CD4-positive, alpha-beta T cell (primary cell): ENCODE measurements around the gene COL5A1. TPM values are rescaled to one million over a fixed set of nuclear protein-coding genes. Genes with fewer than 3 reads are reported as not detected.
A peak's percentile ranks its signal among the peaks of the same experiment; 100 is the strongest.

Experiments used
- ATAC-seq: fragments of 200-7000 bp; cut with Tn5 transposase; one replicate; pipeline ENCODE4 v1.10.0; 2022; ENCODE audit warnings: mild to moderate bottlenecking; ENCODE audit not compliant: poor library complexity
- CTCF ChIA-PET: fragments of 350-600 bp; sonication (Branson Sonifier 250); formaldehyde crosslinking; loops from one replicate; lab custom pipeline; 2021; ENCODE audit warnings: antibody characterized with exemption, inconsistent platforms; lab: Charles Lee
- POLR2A ChIA-PET: fragments of 350-600 bp; sonication (Branson Sonifier 250); formaldehyde crosslinking; loops from one replicate; lab custom pipeline; 2021; ENCODE audit warnings: antibody characterized with exemption, inconsistent platforms; lab: Charles Lee
- DNase-seq, 14 experiments: peaks; one replicate each; pipeline ENCODE4 v3.0.0-alpha.2; 2013 to 2020; ENCODE audit warnings: mixed read lengths in 2 of 14
- H3K27ac ChIP-seq, 2 donors: one replicate each; pipeline versions ENCODE4 v1.5.1 to v1.7.0; 2013; ENCODE audit warnings: low read length in 2 of 2, low read depth in 1 of 2, mild to moderate bottlenecking in 1 of 2
- H3K27me3 ChIP-seq, 2 experiments: 1 replicate in 1 of 2; 2 replicates in 1 of 2; pipeline versions ENCODE4 v1.6.1 to v1.7.0; 2013; ENCODE audit warnings: low read length in 2 of 2, control low read depth in 1 of 2, mild to moderate bottlenecking in 1 of 2, moderate library complexity in 1 of 2; ENCODE audit not compliant: insufficient read depth in 2 of 2, control insufficient read depth in 1 of 2
- H3K36me3 ChIP-seq: one replicate; pipeline ENCODE4 v1.6.1; 2013; ENCODE audit warnings: low read length, control low read depth; ENCODE audit not compliant: insufficient read depth
- H3K4me1 ChIP-seq: one replicate; pipeline ENCODE4 v1.6.1; 2013; ENCODE audit warnings: low read length, control low read depth; ENCODE audit not compliant: insufficient read depth
- H3K4me3 ChIP-seq: one replicate; pipeline ENCODE4 v1.5.1; 2013; ENCODE audit warnings: mild to moderate bottlenecking, low read length, moderate library complexity
- H3K9me3 ChIP-seq, 2 experiments: 1 replicate in 1 of 2; 2 replicates in 1 of 2; pipeline versions ENCODE4 v1.6.1 to v1.7.0; 2013; ENCODE audit warnings: low read length in 2 of 2, mild to moderate bottlenecking in 2 of 2, control low read depth in 1 of 2, moderate library complexity in 1 of 2; ENCODE audit not compliant: control insufficient read depth in 1 of 2, insufficient read depth in 1 of 2
- H3K27ac Mint-ChIP-seq: one replicate; pipeline ENCODE4 v1.8.0; 2020; ENCODE audit warnings: mixed read lengths
- H3K27me3 Mint-ChIP-seq: one replicate; pipeline ENCODE4 v1.8.0; 2021; ENCODE audit warnings: mixed read lengths
- H3K36me3 Mint-ChIP-seq: one replicate; pipeline ENCODE4 v1.8.0; 2021; ENCODE audit warnings: low read depth, mixed read lengths
- H3K4me1 Mint-ChIP-seq: one replicate; pipeline ENCODE4 v1.8.0; 2021; ENCODE audit warnings: low read depth, mixed read lengths
- H3K4me3 Mint-ChIP-seq: one replicate; pipeline ENCODE4 v1.8.0; 2020; ENCODE audit warnings: mild to moderate bottlenecking, mixed read lengths
- H3K9me3 Mint-ChIP-seq: one replicate; pipeline ENCODE4 v1.8.0; 2020; ENCODE audit warnings: mixed read lengths
- CTCF ChIP-seq: fragments of 200-600 bp; IDR thresholded peaks from one replicate; pipeline ENCODE4 v1.8.0; 2022; ENCODE audit warnings: antibody characterized with exemption, mild to moderate bottlenecking
- intact Hi-C, 2 experiments: fragments of 100-400 bp; cut with DNase I in 1 of 2; cut with micrococcal nuclease in 1 of 2; formaldehyde crosslinking; loops; one replicate each; pipeline versions ENCODE4 v1.15.1 to v1.9.0; 2023 to 2025; cut with DNase I, micrococcal nuclease
- total RNA-seq, 174 experiments: library from RNA in 2 of 174; stranded (reverse) in 2 of 174; gene quantifications; one replicate each; pipeline ENCODE4 v1.2.3 and lab custom pipeline; 2021 to 2026

Gene COL5A1
- total RNA-seq, 2 experiments from 2014 or later = 0.41 to 0.50 TPM

- no peaks in the 10 kb centered on the region for H3K4me1 Mint-ChIP-seq
- H3K9me3 Mint-ChIP-seq = no peaks in the 10 kb centered on the region
- Histone ChIP-seq H3K36me3 (no peaks in the 10 kb centered on the region), H3K27me3 (peaks cover 3 to 9% of the 10 kb centered on the region in 2 experiments), H3K4me1 (no peaks in the 10 kb centered on the region), H3K9me3 (peaks cover 0 to 10% of the 10 kb centered on the region in 2 experiments), H3K4me3 (no peak overlapping the region), H3K27ac (no peak overlapping the region)
- H3K4me3 Mint-ChIP-seq = no peak overlapping the region
- H3K27me3 Mint-ChIP-seq = peaks cover 22% of the 10 kb centered on the region
- CTCF ChIA-PET = no interaction called here
- no peak for ATAC-seq
- intact Hi-C loops = no loop called here
- DNase-seq = peak in 1 of 14 experiments; percentile 2
- no peak overlapping the region for H3K27ac Mint-ChIP-seq
- H3K36me3 Mint-ChIP-seq = no peaks in the 10 kb centered on the region
- TF ChIP-seq CTCF = no peak
- POLR2A ChIA-PET = no interaction called here
These were observed 35.6 kb upstream of the COL5A1 start for GRCh38 chr9:134605966-134606357.

GRCh38 chr9:134606951-134607731, 34.5 kb upstream of the COL5A1 start:
- Mint-ChIP-seq H3K36me3 (no peaks in the 10 kb centered on the region), H3K4me1 (no peaks in the 10 kb centered on the region), H3K27ac (no peak overlapping the region), H3K27me3 (peaks cover 17% of the 10 kb centered on the region), H3K9me3 (peaks cover 2% of the 10 kb centered on the region), H3K4me3 (no peak overlapping the region)
- peaks cover 3 to 5% of the 10 kb centered on the region in 2 experiments for H3K27me3 ChIP-seq
- H3K4me3 ChIP-seq = no peak overlapping the region
- ChIA-PET CTCF (no interaction called here), POLR2A (no interaction called here)
- no peaks in the 10 kb centered on the region for H3K4me1 ChIP-seq
- H3K9me3 ChIP-seq = no peaks in the 10 kb centered on the region
- ATAC-seq (no peak), DNase-seq (peak in 1 of 14 experiments; percentile 4)
- TF ChIP-seq CTCF = no peak
- H3K27ac ChIP-seq = no peak overlapping the region
- intact Hi-C loops = no loop called here
- no peaks in the 10 kb centered on the region for H3K36me3 ChIP-seq

GRCh38 chr9:134607971-134608370, 33.6 kb upstream of the COL5A1 start:
- no peaks in the 10 kb centered on the region for H3K4me1 Mint-ChIP-seq

More at GRCh38 chr9:134607971-134608370, 33.6 kb upstream of the COL5A1 start:
- H3K4me1 ChIP-seq = no peaks in the 10 kb centered on the region
- TF ChIP-seq CTCF = no peak
- ATAC-seq = no peak
- H3K36me3 Mint-ChIP-seq = no peaks in the 10 kb centered on the region
- no peaks in the 10 kb centered on the region for H3K36me3 ChIP-seq
- H3K27me3 Mint-ChIP-seq = peaks cover 14% of the 10 kb centered on the region
- intact Hi-C loops = no loop called here
- peaks cover 9% of the 10 kb centered on the region for H3K9me3 Mint-ChIP-seq
- ChIA-PET CTCF (no interaction called here), POLR2A (no interaction called here)
- H3K9me3 ChIP-seq = peaks cover 0 to 5% of the 10 kb centered on the region in 2 experiments
- peaks cover 3% of the 10 kb centered on the region in 2 experiments for H3K27me3 ChIP-seq
- no peak overlapping the region for H3K4me3 Mint-ChIP-seq
- H3K27ac ChIP-seq = no peak overlapping the region
- no peak overlapping the region for H3K4me3 ChIP-seq
- DNase-seq = no peak
- H3K27ac Mint-ChIP-seq = no peak overlapping the region
